A673 (cell line): ENCODE results near the gene UNC13C. TPM values are rescaled to one million over a fixed set of nuclear protein-coding genes. Genes with fewer than 3 reads are reported as not detected.

Source experiments
- BruUV-seq: library from RNA; stranded (reverse); fragments of 400-500 nt; replicated peaks from 2 replicates; lab custom pipeline; 2021; lab: Mats Ljungman, UMichigan
- CTCF ChIA-PET: fragments of 300-600 bp; sonication (Branson Sonifier 250); formaldehyde crosslinking; loops from one replicate; lab custom pipeline; 2022; ENCODE audit warnings: antibody characterized with exemption; lab: Charles Lee
- POLR2A ChIA-PET: fragments of 300-600 bp; sonication (Branson Sonifier 250); formaldehyde crosslinking; loops from one replicate; lab custom pipeline; 2022; ENCODE audit warnings: antibody characterized with exemption; ENCODE audit not compliant: low non-redundant PET; lab: Charles Lee
- DNase-seq: peaks from one replicate; pipeline ENCODE4 v3.0.0-alpha.2; 2015; ENCODE audit warnings: low spot score
- H3K27ac ChIP-seq: fragments of 200-600 bp; sonication (generic); 2 replicates; pipeline ENCODE4 v1.5.1; 2016; ENCODE audit warnings: mixed run types, low read depth, mild to moderate bottlenecking, mixed read lengths, antibody characterized with exemption, low read length; ENCODE audit not compliant: poor library complexity, severe bottlenecking
- H3K27me3 ChIP-seq: fragments of 200-600 bp; sonication (generic); replicated peaks from 2 replicates; pipeline ENCODE4 v1.6.1; 2017; ENCODE audit warnings: mixed run types, low read depth, mild to moderate bottlenecking, mixed read lengths, antibody characterized with exemption, low read length; ENCODE audit not compliant: insufficient read depth, poor library complexity
- H3K36me3 ChIP-seq: fragments of 200-600 bp; sonication (generic); 2 replicates; pipeline ENCODE4 v1.6.1; 2016; ENCODE audit warnings: mixed run types, mild to moderate bottlenecking, mixed read lengths, antibody characterized with exemption, low read length; ENCODE audit not compliant: insufficient read depth, poor library complexity, severe bottlenecking
- H3K4me1 ChIP-seq: fragments of 200-600 bp; sonication (generic); 2 replicates; pipeline ENCODE4 v1.6.1; 2017; ENCODE audit warnings: mixed run types, mild to moderate bottlenecking, mixed read lengths, antibody characterized with exemption, low read length; ENCODE audit not compliant: insufficient read depth, poor library complexity, severe bottlenecking
- H3K4me3 ChIP-seq: fragments of 200-600 bp; sonication (generic); 2 replicates; pipeline ENCODE4 v1.5.1; 2016; ENCODE audit warnings: low read depth, mixed run types, mild to moderate bottlenecking, mixed read lengths, low read length; ENCODE audit not compliant: poor library complexity, severe bottlenecking
- H3K9me3 ChIP-seq: fragments of 200-600 bp; sonication (generic); 2 replicates; pipeline ENCODE4 v1.6.1; 2016; ENCODE audit warnings: mixed run types, low read depth, mild to moderate bottlenecking, mixed read lengths, antibody characterized with exemption, low read length; ENCODE audit not compliant: poor library complexity, severe bottlenecking
- EZH2 ChIP-seq: fragments of 200-600 bp; sonication (generic); IDR thresholded peaks from 2 replicates; pipeline ENCODE4 v1.6.1; 2017; ENCODE audit warnings: borderline replicate concordance, low read depth, mild to moderate bottlenecking, mixed read lengths, antibody characterized with exemption, low read length; ENCODE audit not compliant: poor library complexity, severe bottlenecking
- intact Hi-C: fragments of 100-400 bp; cut with micrococcal nuclease; formaldehyde crosslinking; loops from one replicate; pipeline ENCODE4 v1.10.0; 2022; ENCODE audit not compliant: unreplicated experiment
- total RNA-seq: library from RNA; stranded (reverse); gene quantifications from 2 replicates; pipeline ENCODE4 v1.2.3, GENCODE V29; 2021
- TF ChIP-seq, protein P1 (sequence below): fragments of 300-800, 200-600 bp; sonication (generic); conservative IDR thresholded peaks from 2 replicates; pipeline ENCODE4 v1.5.1; 2017; ENCODE audit warnings: low read depth, mild to moderate bottlenecking, antibody characterized with exemption, low read length, moderate library complexity, mixed read lengths

UNC13C gene
- total RNA-seq, 1 experiment from 2014 or later: not detected

GRCh38 chr15:54580643-54581042 is 602.4 kb downstream of the UNC13C start:
- no peaks in the 10 kb centered on the region for H3K4me1 ChIP-seq
- peaks cover 20% of the 10 kb centered on the region for H3K9me3 ChIP-seq
- CTCF ChIA-PET: no interaction called here
- no peak overlapping the region for H3K27ac ChIP-seq
- H3K36me3 ChIP-seq: no peaks in the 10 kb centered on the region
- BruUV-seq: no TSS peak
- TF ChIP-seq EZH2: no peak
- TF ChIP-seq, protein P1, sequence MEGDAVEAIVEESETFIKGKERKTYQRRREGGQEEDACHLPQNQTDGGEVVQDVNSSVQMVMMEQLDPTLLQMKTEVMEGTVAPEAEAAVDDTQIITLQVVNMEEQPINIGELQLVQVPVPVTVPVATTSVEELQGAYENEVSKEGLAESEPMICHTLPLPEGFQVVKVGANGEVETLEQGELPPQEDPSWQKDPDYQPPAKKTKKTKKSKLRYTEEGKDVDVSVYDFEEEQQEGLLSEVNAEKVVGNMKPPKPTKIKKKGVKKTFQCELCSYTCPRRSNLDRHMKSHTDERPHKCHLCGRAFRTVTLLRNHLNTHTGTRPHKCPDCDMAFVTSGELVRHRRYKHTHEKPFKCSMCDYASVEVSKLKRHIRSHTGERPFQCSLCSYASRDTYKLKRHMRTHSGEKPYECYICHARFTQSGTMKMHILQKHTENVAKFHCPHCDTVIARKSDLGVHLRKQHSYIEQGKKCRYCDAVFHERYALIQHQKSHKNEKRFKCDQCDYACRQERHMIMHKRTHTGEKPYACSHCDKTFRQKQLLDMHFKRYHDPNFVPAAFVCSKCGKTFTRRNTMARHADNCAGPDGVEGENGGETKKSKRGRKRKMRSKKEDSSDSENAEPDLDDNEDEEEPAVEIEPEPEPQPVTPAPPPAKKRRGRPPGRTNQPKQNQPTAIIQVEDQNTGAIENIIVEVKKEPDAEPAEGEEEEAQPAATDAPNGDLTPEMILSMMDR: no peak
- H3K27me3 ChIP-seq: no peaks in the 10 kb centered on the region
- no peak for DNase-seq
- no peak overlapping the region for H3K4me3 ChIP-seq
- POLR2A ChIA-PET: no interaction called here
- intact Hi-C loops: no loop called here

DNA sequence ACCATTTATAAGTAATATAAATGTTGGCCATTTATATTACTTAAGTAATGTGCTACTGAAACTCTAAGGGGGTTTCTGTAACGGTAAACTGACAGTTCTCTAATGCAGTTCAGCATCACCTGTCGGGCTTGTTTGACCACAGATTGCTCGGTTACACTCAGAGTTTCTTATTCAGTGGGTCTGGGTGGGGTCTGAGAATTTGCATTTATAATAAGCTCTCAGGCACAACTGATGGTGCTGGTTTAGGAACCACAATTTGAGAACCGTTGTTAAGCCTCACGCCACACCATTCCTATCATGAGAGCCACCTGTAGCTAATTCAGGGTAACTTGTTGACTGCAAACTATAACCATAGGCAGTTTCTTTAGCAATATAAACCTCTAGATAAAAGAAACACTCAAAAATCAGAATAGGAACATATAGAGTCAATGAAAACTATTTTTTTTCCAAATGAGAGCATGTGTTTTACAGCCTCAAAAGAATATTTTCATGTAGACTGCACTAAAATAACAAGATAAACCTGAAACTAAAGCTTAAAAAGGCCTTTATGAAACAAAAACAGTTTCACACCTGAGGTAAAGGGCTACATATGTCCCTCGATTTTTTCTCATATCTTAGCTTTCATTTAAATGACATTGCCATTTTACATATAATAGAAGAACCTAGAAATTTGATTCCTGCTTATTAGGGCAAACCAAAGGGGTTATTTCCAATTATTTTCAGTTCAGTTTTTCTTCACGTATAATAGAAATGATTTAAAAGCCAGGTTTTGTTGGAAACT is 604.8 kb downstream of the UNC13C start:
- ChIA-PET POLR2A (no interaction called here), CTCF (no interaction called here)
- no peak for DNase-seq
- Histone ChIP-seq H3K4me1 (no peaks in the 10 kb centered on the region), H3K36me3 (no peaks in the 10 kb centered on the region), H3K9me3 (peaks cover 18% of the 10 kb centered on the region), H3K4me3 (no peak overlapping the region), H3K27me3 (no peaks in the 10 kb centered on the region), H3K27ac (no peak overlapping the region)
- intact Hi-C loops: no loop called here
- TF ChIP-seq, protein P1: no peak
- TF ChIP-seq EZH2: no peak
- no TSS peak for BruUV-seq

GRCh38 chr15:54585063-54585462 is 606.8 kb downstream of the UNC13C start:
- CTCF ChIA-PET: no interaction called here
- DNase-seq: no peak
- Histone ChIP-seq H3K27me3 (no peaks in the 10 kb centered on the region), H3K27ac (no peak overlapping the region), H3K9me3 (peaks cover 11% of the 10 kb centered on the region), H3K36me3 (no peaks in the 10 kb centered on the region), H3K4me3 (no peak overlapping the region), H3K4me1 (no peaks in the 10 kb centered on the region)
- no peak for TF ChIP-seq EZH2
- TF ChIP-seq, protein P1: no peak
- BruUV-seq: no TSS peak
- POLR2A ChIA-PET: no interaction called here
- intact Hi-C loops: no loop called here
